HG02610 (cell line): ENCODE data around the gene MEG3.

Source experiments
- ATAC-seq: cut with Tn5 transposase; IDR thresholded peaks from one replicate; pipeline ENCODE4 v1.9.1; 2021; ENCODE audit warnings: mild to moderate bottlenecking, moderate library complexity; ENCODE audit not compliant: unreplicated experiment

MEG3 gene

GRCh38 chr14:100893228-100893601 lies 67.3 kb downstream of the MEG3 start:
- ATAC-seq: no peak

- no peak for ATAC-seq
Measured at GRCh38 chr14:100893760-100894159, 67.8 kb downstream of the MEG3 start.

- ATAC-seq: no peak
Measured at GRCh38 chr14:100894416-100894815, 68.5 kb downstream of the MEG3 start.

GRCh38 chr14:100895411-100895810 lies 69.5 kb downstream of the MEG3 start:
- ATAC-seq: no peak

GRCh38 chr14:100896369-100897060 lies 70.6 kb downstream of the MEG3 start:
- ATAC-seq: no peak

- no peak for ATAC-seq
Measured at GRCh38 chr14:100898465-100898864, 72.5 kb downstream of the MEG3 start.

- ATAC-seq: no peak
Measured at GRCh38 chr14:100898935-100899883, 73.3 kb downstream of the MEG3 start.

GRCh38 chr14:100899884-100900771 lies 74.2 kb downstream of the MEG3 start:
- no peak for ATAC-seq

GRCh38 chr14:100900837-100901390 lies 75.0 kb downstream of the MEG3 start:
- ATAC-seq: no peak

GRCh38 chr14:100901391-100902183 lies 75.7 kb downstream of the MEG3 start:
- ATAC-seq: no peak

GRCh38 chr14:100902295-100903133 lies 76.6 kb downstream of the MEG3 start:
- ATAC-seq: no peak

- no peak for ATAC-seq
Measured at GRCh38 chr14:100903134-100903468, 77.2 kb downstream of the MEG3 start.

- ATAC-seq: no peak
Measured at GRCh38 chr14:100903672-100904185, 77.8 kb downstream of the MEG3 start, which contains the start of gene RTL1. RTL1 (minus strand) TSS chr14:100903722; CDS start chr14:100884788, 18,934 bp downstream.

GRCh38 chr14:100904307-100905087 lies 78.6 kb downstream of the MEG3 start:
- ATAC-seq: no peak

GRCh38 chr14:100905166-100905565 lies 79.2 kb downstream of the MEG3 start:
- no peak for ATAC-seq

GRCh38 chr14:100906420-100906819 lies 80.5 kb downstream of the MEG3 start:
- no peak for ATAC-seq

GRCh38 chr14:100907240-100907639 lies 81.3 kb downstream of the MEG3 start:
- ATAC-seq: no peak

GRCh38 chr14:100909439-100909838 lies 83.5 kb downstream of the MEG3 start:
- ATAC-seq: no peak
